Activated B cell treated with CpG ODN at 0.5 μM for 24 hours (primary cell): ENCODE results near the gene CPOX. TPM values are rescaled to one million over a fixed set of nuclear protein-coding genes. Genes with fewer than 3 reads are reported as not detected.

Experiments
- ATAC-seq: fragments of 200-7000 bp; cut with Tn5 transposase; one replicate; pipeline ENCODE4 v1.10.0; 2021; ENCODE audit warnings: low read depth, mild to moderate bottlenecking, moderate library complexity
- CTCF ChIA-PET: fragments of 350-600 bp; sonication (Branson Sonifier 250); formaldehyde crosslinking; loops from one replicate; lab custom pipeline; 2021; ENCODE audit warnings: antibody characterized with exemption; lab: Charles Lee
- POLR2A ChIA-PET: fragments of 350-600 bp; sonication (Branson Sonifier 250); formaldehyde crosslinking; loops from one replicate; lab custom pipeline; 2021; ENCODE audit warnings: antibody characterized with exemption; lab: Charles Lee
- DNase-seq: peaks from one replicate; pipeline ENCODE4 v3.0.0; 2022
- H3K27ac Mint-ChIP-seq: one replicate; pipeline ENCODE4 v1.8.0; 2020; ENCODE audit warnings: mixed read lengths
- H3K27me3 Mint-ChIP-seq: one replicate; pipeline ENCODE4 v1.8.0; 2021; ENCODE audit warnings: mixed read lengths
- H3K36me3 Mint-ChIP-seq: one replicate; pipeline ENCODE4 v1.8.0; 2021; ENCODE audit warnings: low read depth, mixed read lengths
- H3K4me1 Mint-ChIP-seq: one replicate; pipeline ENCODE4 v1.8.0; 2021; ENCODE audit warnings: mixed read lengths
- H3K4me3 Mint-ChIP-seq: one replicate; pipeline ENCODE4 v1.8.0; 2020; ENCODE audit warnings: mild to moderate bottlenecking, mixed read lengths
- H3K9me3 Mint-ChIP-seq: one replicate; pipeline ENCODE4 v1.8.0; 2020; ENCODE audit warnings: mixed read lengths
- CTCF ChIP-seq: fragments of 200-600 bp; IDR thresholded peaks from one replicate; pipeline ENCODE4 v1.8.0; 2022; ENCODE audit warnings: antibody characterized with exemption, mild to moderate bottlenecking
- intact Hi-C: fragments of 100-400 bp; cut with micrococcal nuclease; formaldehyde crosslinking; loops from one replicate; pipeline ENCODE4 v1.15.1; 2024
- total RNA-seq: library from RNA; stranded (reverse); gene quantifications from 2 replicates; pipeline ENCODE4 v1.2.3, GENCODE V29; 2022

Gene CPOX
- total RNA-seq, 1 donor from 2014 or later = 17.5 TPM

DNA sequence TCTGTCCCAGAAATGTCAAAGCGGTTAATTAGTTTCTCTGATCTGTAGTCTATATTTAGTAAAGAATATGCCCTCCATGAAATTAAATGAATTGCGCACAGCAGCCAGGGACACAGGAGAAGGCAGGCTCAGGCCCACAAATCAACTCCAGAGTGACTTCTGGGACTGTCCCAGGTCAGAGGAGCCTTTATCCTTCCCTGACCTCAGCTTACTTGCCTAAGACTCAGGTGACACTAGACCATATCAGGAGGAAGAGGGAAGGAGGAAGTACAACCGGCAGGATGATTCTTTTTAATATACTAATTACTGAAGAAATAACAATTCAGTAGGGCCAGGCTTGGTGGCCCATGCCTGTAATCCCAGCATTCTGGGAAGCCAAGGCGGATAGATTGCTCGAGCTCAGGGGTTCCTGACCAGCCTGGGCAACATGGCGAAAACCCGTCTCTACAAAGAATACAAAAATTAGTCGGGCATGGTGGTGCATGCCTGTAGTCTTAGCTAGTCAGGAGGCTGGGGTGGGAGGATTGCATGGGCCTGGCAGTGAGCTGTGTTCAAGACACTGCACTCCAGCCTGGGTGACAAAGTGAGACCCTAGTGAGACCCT, 63.5 kb downstream of the CPOX start:
- ChIA-PET POLR2A (interaction anchor here (1.0 kb wide), 1 partner anchor 64 kb away, joined by 3 read pairs; the partner anchor contains the start of gene CPOX), CTCF (no interaction called here)
- no peak for DNase-seq
- Mint-ChIP-seq H3K27me3 (no peaks in the 10 kb centered on the region), H3K27ac (no peak overlapping the region), H3K4me3 (no peak overlapping the region), H3K4me1 (peaks cover 24% of the 10 kb centered on the region), H3K36me3 (no peaks in the 10 kb centered on the region), H3K9me3 (no peaks in the 10 kb centered on the region)
- intact Hi-C loops = no loop called here
- no peak for TF ChIP-seq CTCF
- no peak for ATAC-seq

Other genes starting within 250 kb of the CPOX start
- not detected in 2 replicates for gene OR5K4, start 239.8 kb downstream of the CPOX start, total RNA-seq
- not detected in 2 replicates for gene OR5K3, start 202.9 kb downstream of the CPOX start, total RNA-seq
- not detected in 2 replicates for gene OR5K1, start 130.4 kb downstream of the CPOX start, total RNA-seq
- not detected in 2 replicates for gene OR5K2, start 95.9 kb downstream of the CPOX start, total RNA-seq
- gene CLDND1, start 70.7 kb downstream of the CPOX start, total RNA-seq = 133 and 140 TPM in 2 replicates
- gene GPR15, start 61.6 kb downstream of the CPOX start, total RNA-seq = 3.7 and 4.5 TPM in 2 replicates
- gene ST3GAL6, start 169.7 kb upstream of the CPOX start, total RNA-seq = not detected in 2 replicates